GM13977 (cell line): ENCODE results near the gene CCDC69.

Experiments used
- DNase-seq: peaks from one replicate; pipeline ENCODE4 v3.0.0; 2012; ENCODE audit warnings: low spot score
- CTCF ChIP-seq: IDR thresholded peaks from 2 replicates; pipeline ENCODE4 v1.5.1; 2012; ENCODE audit warnings: mild to moderate bottlenecking, control low read depth; ENCODE audit not compliant: insufficient read depth; ENCODE audit errors: extremely low read depth, missing control alignments
- in situ Hi-C: fragments of 300-500 bp; cut with MboI; formaldehyde crosslinking; loops from one replicate; pipeline ENCODE4 v1.12.0; 2022; ENCODE audit warnings: low sequenced_read_pairs, low pct_unique_long_range_greater_than_20kb, mixed read lengths, inconsistent platforms; ENCODE audit not compliant: unreplicated experiment

The CCDC69 gene

DNA sequence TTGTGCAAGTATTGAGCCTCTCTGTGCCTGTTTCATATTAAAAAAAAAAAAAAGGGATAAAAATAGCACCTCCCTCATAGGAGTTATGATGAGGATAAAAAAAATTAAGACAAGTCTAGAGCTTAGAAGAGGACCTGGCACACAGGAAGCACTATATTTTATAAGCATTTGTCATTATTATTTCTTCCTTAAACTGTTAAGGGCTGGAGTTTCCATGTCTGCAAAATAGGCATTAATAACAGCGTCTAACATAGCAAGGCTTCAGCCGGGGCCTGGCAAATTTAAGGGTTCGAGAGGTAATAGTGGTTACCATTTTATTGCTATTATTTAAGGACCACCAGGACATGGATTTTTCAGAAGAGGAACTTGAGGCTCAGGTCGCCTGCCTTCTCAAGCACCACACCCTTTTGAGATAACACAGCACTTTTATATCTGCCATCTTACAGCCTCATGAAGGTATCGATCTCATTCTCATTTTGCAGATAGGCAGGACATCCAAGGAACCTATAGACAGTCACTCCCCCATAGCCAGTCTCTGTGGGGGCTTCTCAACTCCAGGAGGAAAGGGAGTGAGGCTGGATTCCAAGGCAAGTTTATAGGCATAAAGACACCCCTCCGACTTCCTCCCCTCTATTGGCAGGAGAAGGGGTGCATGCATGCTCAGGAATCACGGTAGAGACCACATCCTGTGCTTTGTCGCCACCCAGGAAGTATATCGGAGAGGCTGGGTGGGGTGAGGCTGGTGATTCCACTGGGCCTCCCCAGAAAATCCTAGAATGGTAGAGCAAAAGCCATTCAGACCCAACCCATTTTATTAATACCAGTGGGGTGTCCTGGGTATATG lies 68.7 kb downstream of the CCDC69 start:
- in situ Hi-C loops: no loop called here
- no peak for DNase-seq
- no peak for TF ChIP-seq CTCF

- in situ Hi-C loops: no loop called here
- peak; percentile 48 for DNase-seq
- TF ChIP-seq CTCF: no peak
These were observed 70.1 kb downstream of the CCDC69 start for GRCh38 chr5:151153766-151154272.

DNA sequence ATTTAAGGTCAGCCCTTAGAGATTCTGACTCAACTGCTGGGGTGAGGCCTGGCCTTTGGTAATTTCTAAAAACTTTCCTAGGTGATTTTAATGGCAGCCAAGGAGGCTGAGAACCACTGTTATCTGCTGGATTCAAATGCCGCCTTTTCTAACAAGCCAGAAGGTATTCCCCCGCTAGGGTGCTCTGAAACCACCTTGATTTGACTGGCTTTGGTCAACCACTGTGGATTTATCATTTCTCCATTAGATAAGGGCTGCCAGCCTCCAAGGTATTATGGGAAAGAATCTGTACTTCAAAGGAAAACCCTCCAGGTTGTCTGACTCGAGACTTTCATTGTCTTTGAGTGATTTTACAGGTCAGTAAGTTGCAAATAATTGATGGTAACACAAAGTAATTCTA lies 70.6 kb downstream of the CCDC69 start:
- DNase-seq: no peak
- no peak for TF ChIP-seq CTCF
- in situ Hi-C loops: no loop called here

GRCh38 chr5:151151793-151152192 lies 72.1 kb downstream of the CCDC69 start:
- DNase-seq: peak; percentile 59
- in situ Hi-C loops: no loop called here
- no peak for TF ChIP-seq CTCF

DNA sequence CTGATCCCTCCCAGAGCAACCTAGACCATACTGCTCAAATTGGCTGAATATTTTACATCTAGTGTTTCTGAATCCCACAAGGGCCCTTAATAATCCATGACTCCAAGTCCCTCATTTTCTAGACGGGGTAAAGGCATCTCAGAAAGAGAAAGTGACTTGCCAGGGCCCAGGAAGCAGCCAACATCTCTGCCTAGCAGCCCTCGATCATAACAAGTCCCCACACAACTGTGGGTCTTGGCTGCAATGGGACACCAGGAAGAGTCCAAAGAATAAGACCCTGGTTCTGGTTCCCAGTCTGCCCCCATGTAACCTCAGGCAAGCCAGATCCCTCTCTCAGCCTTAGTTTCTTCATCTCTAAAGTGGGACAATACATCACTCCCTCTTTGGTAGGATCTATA lies 72.6 kb downstream of the CCDC69 start:
- no peak for TF ChIP-seq CTCF
- no peak for DNase-seq
- in situ Hi-C loops: no loop called here

DNA sequence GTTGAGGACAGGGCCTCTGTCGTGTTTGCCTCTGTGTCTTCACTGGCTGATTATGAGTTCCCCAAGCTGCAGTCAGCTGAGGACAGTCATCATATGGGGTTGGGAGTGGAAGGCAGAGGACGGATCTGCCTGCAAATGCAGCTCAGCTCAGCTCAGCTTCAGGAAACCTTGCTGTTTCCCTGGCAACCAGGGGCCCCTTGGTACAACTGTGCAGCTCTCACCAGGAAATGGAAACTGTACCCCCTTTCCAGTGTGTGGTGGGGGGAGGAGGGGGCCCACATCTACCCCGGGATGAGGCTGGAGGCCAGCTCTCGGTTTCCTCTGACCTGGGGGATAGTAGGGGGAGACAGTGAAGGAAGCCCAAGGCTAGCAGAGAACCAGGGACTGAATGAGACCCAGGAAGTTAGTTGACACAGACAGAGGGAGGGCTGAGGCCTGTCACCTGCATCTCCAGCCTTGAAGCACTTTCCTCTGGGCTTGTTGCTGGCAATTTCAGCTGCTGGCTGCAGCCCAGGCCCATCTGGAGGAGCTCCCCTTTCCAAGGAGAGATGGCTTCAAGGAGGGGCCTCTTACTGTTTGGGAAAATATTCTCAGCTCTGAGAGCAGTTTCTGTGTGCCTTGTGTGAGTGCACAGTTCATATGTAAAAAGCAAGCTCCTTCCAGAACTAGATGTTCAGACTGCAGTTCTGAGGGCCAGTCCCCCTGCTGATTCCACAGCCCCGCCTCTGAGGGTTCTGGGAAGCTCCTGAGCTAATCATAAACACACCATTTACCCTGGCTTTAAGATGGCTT lies 73.2 kb downstream of the CCDC69 start:
- DNase-seq: peak; percentile 64
- in situ Hi-C loops: no loop called here
- no peak for TF ChIP-seq CTCF
